Keratinocyte (primary cell): ENCODE measurements around the gene KIF18B. TPM values are rescaled to one million over a fixed set of nuclear protein-coding genes. Genes with fewer than 3 reads are reported as not detected.

Source experiments
- DNase-seq: peaks from one replicate; pipeline ENCODE4 v3.0.0-alpha.2; 2011; ENCODE audit warnings: low read depth, missing footprints, low spot score
- FAIRE-seq: peaks from 2 replicates; lab custom pipeline; 2011; peaks lifted over from hg19 to GRCh38; lab: Jason Lieb, UNC
- H2AFZ ChIP-seq: 2 replicates; pipeline ENCODE4 v1.6.0; 2012; ENCODE audit warnings: low read length, control low read depth, inconsistent platforms; ENCODE audit not compliant: control insufficient read depth
- H3K27ac ChIP-seq: 2 replicates; pipeline ENCODE4 v1.5.1; 2011; ENCODE audit warnings: low read length; ENCODE audit not compliant: control insufficient read depth, insufficient read depth
- H3K27me3 ChIP-seq: 3 replicates; pipeline ENCODE4 v1.6.0; 2011; ENCODE audit warnings: low read length; ENCODE audit not compliant: control insufficient read depth, insufficient read depth; ENCODE audit errors: extremely low read depth
- H3K36me3 ChIP-seq, 2 experiments: 2 replicates in 1 of 2; 3 replicates in 1 of 2; pipeline ENCODE4 v1.5.1; 2011; ENCODE audit warnings: low read length in 2 of 2, mild to moderate bottlenecking in 1 of 2; ENCODE audit not compliant: control insufficient read depth in 2 of 2, insufficient read depth in 2 of 2; ENCODE audit errors: extremely low read depth in 1 of 2
- H3K4me1 ChIP-seq: 3 replicates; pipeline ENCODE4 v1.5.1; 2011; ENCODE audit warnings: low read length; ENCODE audit not compliant: control insufficient read depth, insufficient read depth; ENCODE audit errors: extremely low read depth
- H3K4me2 ChIP-seq: 3 replicates; pipeline ENCODE4 v1.6.0; 2011; ENCODE audit warnings: low read depth, low read length; ENCODE audit not compliant: control insufficient read depth, insufficient read depth; ENCODE audit errors: extremely low read depth
- H3K4me3 ChIP-seq, 3 experiments: fragments of 200-600 bp in 1 of 3; sonication (generic) in 1 of 3; 2 replicates in 2 of 3; 3 replicates in 1 of 3; pipeline ENCODE4 v1.5.1; 2011 to 2016; ENCODE audit warnings: low read length in 3 of 3, mild to moderate bottlenecking in 3 of 3, control low read depth in 2 of 3, inconsistent platforms in 1 of 3, low read depth in 1 of 3, mixed read lengths in 1 of 3, mixed run types in 1 of 3, moderate library complexity in 1 of 3; ENCODE audit not compliant: control insufficient read depth in 2 of 3, insufficient read depth in 2 of 3; ENCODE audit errors: extremely low read depth in 1 of 3
- H3K79me2 ChIP-seq: 2 replicates; pipeline ENCODE4 v1.6.0; 2012; ENCODE audit warnings: low read length; ENCODE audit not compliant: control insufficient read depth, insufficient read depth
- H3K9ac ChIP-seq: 3 replicates; pipeline ENCODE4 v1.6.0; 2011; ENCODE audit warnings: low read length; ENCODE audit not compliant: control insufficient read depth, insufficient read depth; ENCODE audit errors: extremely low read depth
- H3K9me1 ChIP-seq: 3 replicates; pipeline ENCODE4 v1.6.0; 2011; ENCODE audit warnings: low read length; ENCODE audit not compliant: control insufficient read depth, insufficient read depth; ENCODE audit errors: extremely low read depth
- H3K9me3 ChIP-seq: 2 replicates; pipeline ENCODE4 v1.5.1; 2012; ENCODE audit warnings: low read depth, low read length; ENCODE audit not compliant: control insufficient read depth
- H4K20me1 ChIP-seq: 3 replicates; pipeline ENCODE4 v1.6.0; 2011; ENCODE audit warnings: low read length; ENCODE audit not compliant: control insufficient read depth, insufficient read depth; ENCODE audit errors: extremely low read depth
- CTCF ChIP-seq, 3 experiments: IDR thresholded peaks in 1 of 3; conservative IDR thresholded peaks in 1 of 3; optimal IDR thresholded peaks in 1 of 3; 2 replicates in 2 of 3; 3 replicates in 1 of 3; pipeline versions ENCODE3 to v1.5.1; 2011; ENCODE audit warnings: low read length in 3 of 3, mild to moderate bottlenecking in 3 of 3, moderate library complexity in 2 of 3, control low read depth in 1 of 3, inconsistent platforms in 1 of 3; ENCODE audit not compliant: insufficient read depth in 2 of 3; ENCODE audit errors: extremely low read depth in 1 of 3
- EZH2 ChIP-seq: IDR thresholded peaks from one replicate; pipeline ENCODE4 v1.6.1; 2012; ENCODE audit warnings: inconsistent platforms, mild to moderate bottlenecking, low read length, moderate library complexity
- dilution Hi-C: fragments of 300-500 bp; cut with MboI; formaldehyde crosslinking; loops from one replicate; pipeline ENCODE4 v1.7.0; 2020; ENCODE audit warnings: low sequenced_read_pairs; ENCODE audit not compliant: extremely low pct_ligation_motif_present
- polyA plus RNA-seq, 5 experiments: library from polyadenylated mRNA; depleted of rRNA in 3 of 5; stranded (reverse) in 3 of 5; stranded (forward) in 1 of 5; unstranded in 1 of 5; fragments of >200 nt; gene quantifications; 1 replicate in 1 of 5; 2 replicates in 3 of 5; 3 replicates in 1 of 5; pipeline versions ENCODE4 v1.2.1 to v1.2.3, GENCODE V29; 2011 to 2012; ENCODE audit warnings: missing spikeins in 2 of 5, low read depth in 1 of 5, low replicate concordance in 1 of 5

KIF18B gene
- polyA plus RNA-seq, 1 donor (not counting 4 experiments of a cell fraction or from before 2014, with no cell fraction given), result 5.1 TPM

GRCh38 chr17:44927696-44928095 lies 19.9 kb downstream of the KIF18B start:
- Histone ChIP-seq H3K4me2 (no peak overlapping the region), H3K4me3 (no peak overlapping the region), H3K79me2 (no peaks in the 10 kb centered on the region), H3K9me3 (no peaks in the 10 kb centered on the region), H4K20me1 (no peaks in the 10 kb centered on the region), H3K36me3 (peaks cover 2 to 61% of the 10 kb centered on the region in 2 experiments), H3K9me1 (no peaks in the 10 kb centered on the region), H3K27ac (no peak overlapping the region), H3K4me1 (no peaks in the 10 kb centered on the region), H3K27me3 (no peaks in the 10 kb centered on the region), H2AFZ (no peak overlapping the region), H3K9ac (no peak overlapping the region)
- TF ChIP-seq CTCF (optimal IDR thresholded peaks at IDR 0.05 in 1 of 3, IDR thresholded peaks at IDR 0.05 in 1 of 3, conservative IDR thresholded peaks at IDR 0.05 in 1 of 3; ENCODE audit: extremely low read depth in 1 of 3, insufficient read depth in 2 of 3, low read length in 3 of 3) (no peak), EZH2 (no peak)
- DNase-seq (no peak), FAIRE-seq (no peak)
- dilution Hi-C loops, result no loop called here

GRCh38 chr17:44926821-44927525 lies 20.6 kb downstream of the KIF18B start:
- H2AFZ ChIP-seq, result no peak overlapping the region
- H3K27me3 ChIP-seq, result no peaks in the 10 kb centered on the region
- dilution Hi-C loops, result no loop called here
- no peaks in the 10 kb centered on the region for H3K4me1 ChIP-seq
- H3K79me2 ChIP-seq, result no peaks in the 10 kb centered on the region
- no peak overlapping the region for H3K4me3 ChIP-seq
- DNase-seq (no peak), FAIRE-seq (no peak)
- no peak overlapping the region for H3K27ac ChIP-seq
- H3K9ac ChIP-seq, result no peak overlapping the region
- H3K36me3 ChIP-seq, result peaks cover 2 to 55% of the 10 kb centered on the region in 2 experiments
- H3K4me2 ChIP-seq, result no peak overlapping the region
- no peaks in the 10 kb centered on the region for H3K9me3 ChIP-seq
- no peaks in the 10 kb centered on the region for H3K9me1 ChIP-seq
- no peaks in the 10 kb centered on the region for H4K20me1 ChIP-seq
- TF ChIP-seq EZH2 (no peak), CTCF (optimal IDR thresholded peaks at IDR 0.05 in 1 of 3, IDR thresholded peaks at IDR 0.05 in 1 of 3, conservative IDR thresholded peaks at IDR 0.05 in 1 of 3; ENCODE audit: extremely low read depth in 1 of 3, insufficient read depth in 2 of 3, low read length in 3 of 3) (no peak)
